Vagina (tissue), 2 donors: Measurements from ENCODE around the gene NDUFV2.

Source experiments
- CTCF ChIP-seq, 3 experiments: fragments of 450-650 bp in 2 of 3; fragments of 200-600 bp in 1 of 3; sonication (generic) in 1 of 3; IDR thresholded peaks; one replicate each; pipeline ENCODE4 v1.5.1; 2017 to 2019; ENCODE audit warnings: antibody characterized with exemption in 3 of 3, mild to moderate bottlenecking in 2 of 3, moderate library complexity in 2 of 3
- POLR2A ChIP-seq, 2 donors: fragments of 450-650 bp; IDR thresholded peaks; one replicate each; pipeline ENCODE4 v1.6.1; 2017; ENCODE audit warnings: antibody characterized with exemption in 2 of 2, mild to moderate bottlenecking in 2 of 2, moderate library complexity in 2 of 2

DNA sequence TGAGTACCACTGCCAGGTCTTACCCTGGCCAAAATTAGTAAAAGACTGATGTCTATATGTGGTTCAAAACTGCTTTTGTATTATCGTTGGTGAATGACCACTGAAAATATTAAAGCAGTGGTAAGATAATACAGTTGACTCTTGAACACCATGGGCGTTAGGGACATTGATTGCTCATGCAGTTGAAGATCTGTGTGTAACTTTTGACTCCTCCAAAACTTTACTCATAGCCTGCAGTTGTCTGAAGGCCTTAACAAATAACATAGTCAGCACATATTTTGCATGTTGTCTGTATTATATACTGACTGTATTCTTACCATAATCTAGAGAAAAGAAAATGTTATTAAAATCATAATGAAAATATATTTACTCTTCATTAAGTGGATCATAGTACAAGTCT is 28.3 kb downstream of the NDUFV2 start:
- no peak for TF ChIP-seq CTCF (IDR thresholded peaks at IDR 0.05)
- TF ChIP-seq POLR2A (IDR thresholded peaks at IDR 0.05), result no peak
